GM19324 (cell line): ENCODE measurements around the gene PHKA1.
"Not testable (repeated sequence)": the region's sequence is repeated elsewhere in the genome, so short reads cannot be mapped to it uniquely, and the experiment has no call there.

ENCODE experiments used
- ATAC-seq: cut with Tn5 transposase; IDR thresholded peaks from one replicate; pipeline ENCODE4 v1.9.1; 2021; ENCODE audit warnings: mild to moderate bottlenecking, moderate library complexity; ENCODE audit not compliant: unreplicated experiment, low FRiP score

Gene PHKA1

DNA sequence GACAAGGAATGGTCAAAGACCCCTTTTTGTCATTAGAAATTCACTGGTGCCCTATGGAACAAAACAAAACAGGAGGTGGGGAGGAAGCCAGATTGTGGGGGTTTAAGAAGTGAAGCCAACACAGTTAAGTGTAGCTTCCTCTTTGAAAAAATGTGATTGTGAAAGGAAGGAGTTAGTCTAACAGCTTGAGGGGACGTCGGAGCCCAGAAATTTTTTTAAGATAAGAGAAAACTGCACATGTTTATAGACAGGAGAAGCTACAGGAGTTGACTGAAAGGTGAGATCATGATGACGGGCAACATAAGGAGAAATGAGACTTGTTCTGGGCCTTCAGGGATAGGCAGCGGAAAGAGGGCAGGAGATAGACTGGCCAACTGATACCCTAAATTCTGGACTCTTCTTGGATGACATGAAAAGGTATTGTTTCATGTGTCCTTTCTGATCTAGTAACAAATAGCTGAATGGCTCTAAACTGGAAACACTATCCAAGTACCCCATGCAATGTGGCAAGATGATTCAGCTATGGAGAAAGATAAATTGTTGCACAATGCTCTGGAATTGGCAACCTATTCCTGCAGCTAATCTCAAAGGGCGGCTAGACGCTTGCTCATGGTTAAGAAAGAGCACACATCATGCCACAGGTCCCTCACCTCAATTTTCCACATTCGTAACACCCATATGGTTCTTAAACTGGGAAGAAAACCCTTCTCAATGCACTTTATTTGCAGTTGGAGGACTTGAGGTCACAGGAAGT lies 137.8 kb downstream of the PHKA1 start:
- ATAC-seq: no peak

DNA sequence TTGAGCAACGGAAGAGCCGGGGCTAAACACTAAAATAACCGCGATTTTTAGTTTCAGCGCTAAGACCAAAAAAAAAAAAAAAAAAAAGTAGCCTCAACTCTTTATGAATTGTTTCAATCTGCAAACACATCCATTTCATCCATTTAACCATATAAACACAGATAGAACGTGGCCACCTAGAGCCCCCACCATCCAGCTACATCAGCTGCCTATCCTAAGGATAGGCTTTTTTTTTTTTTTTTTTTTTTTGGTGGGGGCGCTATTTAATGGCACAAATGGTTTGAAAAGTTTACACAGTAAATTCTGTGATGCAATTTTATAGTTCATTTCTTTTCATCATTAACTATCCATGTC lies 141.0 kb downstream of the PHKA1 start:
- ATAC-seq: peak; percentile 13

DNA sequence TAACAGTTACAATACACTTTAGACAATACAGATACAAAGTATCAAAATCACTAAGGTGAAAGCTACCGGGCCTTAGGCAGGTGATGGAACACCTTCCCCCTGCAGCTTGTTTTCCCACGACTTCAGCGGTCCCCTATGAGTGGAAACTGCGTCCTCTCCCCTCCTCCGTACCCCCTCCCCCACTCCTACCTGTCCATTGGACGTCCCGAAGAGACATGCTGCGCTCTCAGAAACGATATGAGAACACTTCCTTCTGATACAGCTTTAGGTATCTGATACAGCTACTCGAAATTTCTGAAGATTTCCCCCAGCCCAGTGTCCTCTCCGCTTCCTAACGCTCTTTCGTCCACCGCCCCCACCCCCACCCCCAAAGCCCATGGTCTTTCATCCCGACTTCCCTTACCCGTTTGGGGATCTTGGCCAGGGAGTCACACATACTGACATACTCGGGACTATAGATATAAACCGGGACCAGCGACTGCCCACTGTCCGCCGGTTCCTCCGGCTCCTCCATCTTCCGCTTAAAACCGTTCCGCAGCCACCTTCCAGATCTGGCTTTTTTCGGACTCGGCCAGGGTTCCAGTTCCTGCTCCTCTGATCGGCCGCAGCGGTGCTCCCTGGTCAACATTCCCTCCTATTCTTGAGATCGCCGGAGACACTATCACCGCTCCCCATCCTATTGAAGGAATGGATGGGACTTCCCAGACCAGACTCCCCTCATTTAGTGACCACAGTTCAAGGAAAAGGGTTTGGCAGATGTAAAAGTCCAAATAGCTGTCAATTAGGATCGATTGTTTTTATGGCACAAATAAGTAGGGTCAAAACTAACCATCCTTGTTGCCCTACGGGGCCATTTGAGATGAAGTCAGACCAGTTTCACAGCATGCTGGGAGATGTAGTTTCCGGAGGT lies 141.6 kb downstream of the PHKA1 start, which contains the start of gene HDAC8:
HDAC8 (minus strand) TSS at position 596 of the 910 bp plus-strand sequence; CDS start at position 514, 82 bp downstream.
- peak; percentile 91 for ATAC-seq

DNA sequence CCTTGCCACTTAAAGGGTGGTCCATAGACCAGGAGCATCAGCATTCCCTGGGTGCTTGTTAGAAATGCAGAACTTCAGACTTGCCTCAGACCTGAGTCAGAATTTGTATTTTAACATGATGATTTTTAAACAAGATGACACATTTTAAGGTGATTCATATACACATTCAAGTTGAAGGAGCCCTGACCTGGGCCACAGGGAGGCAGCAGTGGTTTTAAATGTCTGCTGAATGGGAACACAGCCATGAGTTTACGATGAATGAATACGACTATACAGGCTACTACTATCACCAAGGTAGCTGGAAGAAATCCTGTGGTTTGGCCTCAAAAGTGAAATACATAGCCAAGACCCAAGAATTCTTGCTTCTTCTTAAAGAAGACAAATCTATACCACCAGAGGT lies 144.3 kb downstream of the PHKA1 start:
- no peak for ATAC-seq

DNA sequence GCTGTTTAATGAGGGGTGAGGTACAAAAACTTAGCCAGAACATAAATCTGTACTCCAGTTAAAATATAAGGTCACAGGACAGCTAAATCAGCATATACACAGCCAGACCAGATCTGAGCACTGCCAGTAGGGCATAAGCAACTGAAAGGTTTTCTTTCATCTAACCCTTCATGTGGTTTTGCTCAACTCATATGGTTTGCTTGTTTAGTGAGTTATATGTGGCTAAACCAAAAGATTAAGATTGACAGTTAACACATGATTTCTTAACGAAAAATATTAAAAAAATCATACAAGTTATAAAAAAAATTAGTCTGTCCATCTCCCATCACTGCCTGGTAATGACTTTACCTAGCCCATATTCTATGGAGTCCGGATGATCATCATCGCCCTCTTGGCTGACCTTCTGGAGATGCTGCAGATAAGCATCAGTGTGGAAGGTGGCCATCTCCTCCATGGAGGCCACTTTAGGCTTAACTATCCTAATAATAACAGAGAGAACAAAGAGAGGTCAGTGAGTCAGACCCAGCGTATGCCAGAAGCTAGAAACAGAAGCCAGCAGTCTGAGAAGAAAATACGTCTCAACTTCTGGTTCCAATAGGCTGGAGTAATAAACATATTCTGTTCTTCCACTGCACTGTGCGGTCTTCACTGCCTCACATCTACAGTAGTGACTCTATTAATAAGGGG lies 145.6 kb downstream of the PHKA1 start:
- ATAC-seq: no peak

DNA sequence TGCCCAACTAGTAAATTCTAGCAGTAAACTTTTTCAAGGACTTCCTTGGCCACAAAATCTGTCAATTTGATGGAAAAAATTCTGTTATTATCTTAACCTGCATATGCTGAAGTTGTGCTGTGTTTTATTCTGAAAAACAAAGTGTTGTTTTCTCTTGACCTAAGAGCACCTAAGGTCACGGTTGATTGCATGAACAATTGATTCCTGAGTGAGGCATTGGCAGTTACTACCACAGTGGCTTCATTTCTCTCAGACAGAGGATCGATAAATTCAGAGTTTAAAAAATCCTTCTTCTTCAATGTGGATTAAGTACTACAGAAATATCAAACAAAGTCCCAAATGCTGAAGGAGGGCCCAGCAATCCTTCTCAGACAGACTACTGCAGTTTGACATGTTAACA lies 147.7 kb downstream of the PHKA1 start:
- ATAC-seq: no peak

DNA sequence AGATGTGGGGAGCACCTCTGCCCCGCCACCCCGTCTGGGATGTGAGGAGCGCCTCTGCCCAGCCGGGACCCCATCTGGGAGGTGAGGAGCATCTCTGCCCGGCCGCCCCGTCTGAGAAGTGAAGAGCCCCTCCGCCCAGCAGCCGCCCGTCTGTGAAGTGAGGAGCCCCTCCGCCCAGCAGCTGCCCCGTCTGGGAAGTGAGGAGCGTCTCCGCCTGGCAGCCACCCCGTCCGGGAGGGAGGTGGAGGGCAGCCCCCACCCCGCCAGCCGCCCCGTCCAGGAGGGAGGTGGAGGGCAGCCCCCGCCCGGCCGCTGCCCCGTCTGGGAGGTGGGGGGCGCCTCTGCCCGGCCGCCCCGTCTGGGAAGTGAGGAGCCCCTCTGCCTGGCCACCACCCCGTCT lies 154.5 kb downstream of the PHKA1 start:
- ATAC-seq: not testable (repeated sequence)

DNA sequence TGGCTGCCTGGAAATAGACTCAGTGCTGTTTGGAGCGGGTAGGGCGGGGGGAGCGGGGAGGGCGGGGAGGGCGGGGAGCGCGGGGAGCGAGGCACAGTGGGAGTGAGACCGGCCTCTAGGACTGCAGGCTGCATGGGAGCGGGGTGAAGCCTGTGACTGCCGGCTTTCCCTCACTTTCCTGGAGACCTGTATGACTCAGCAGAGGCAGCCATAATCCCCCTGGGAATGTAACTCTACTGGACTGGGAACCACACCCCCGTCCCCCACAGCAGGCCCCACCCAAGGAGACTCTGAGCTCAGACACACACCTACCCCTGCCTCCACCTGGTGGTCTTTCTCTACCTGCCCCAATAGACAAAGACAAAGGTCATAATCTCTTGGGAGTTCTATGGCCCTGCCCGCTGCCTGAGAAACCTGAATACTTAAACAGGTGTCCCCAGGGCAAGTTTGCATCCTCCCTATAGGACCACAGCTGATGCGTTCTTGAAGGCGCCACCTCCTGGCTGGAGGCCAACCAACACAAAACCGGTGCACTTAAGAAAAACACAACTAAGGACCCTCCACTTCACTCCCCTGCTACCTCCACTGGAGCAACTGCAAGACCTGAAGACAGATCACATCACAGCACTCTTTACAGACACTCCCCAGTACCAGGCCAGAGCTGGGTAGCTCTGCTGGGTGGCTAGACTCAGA lies 159.5 kb downstream of the PHKA1 start:
- ATAC-seq: no peak

DNA sequence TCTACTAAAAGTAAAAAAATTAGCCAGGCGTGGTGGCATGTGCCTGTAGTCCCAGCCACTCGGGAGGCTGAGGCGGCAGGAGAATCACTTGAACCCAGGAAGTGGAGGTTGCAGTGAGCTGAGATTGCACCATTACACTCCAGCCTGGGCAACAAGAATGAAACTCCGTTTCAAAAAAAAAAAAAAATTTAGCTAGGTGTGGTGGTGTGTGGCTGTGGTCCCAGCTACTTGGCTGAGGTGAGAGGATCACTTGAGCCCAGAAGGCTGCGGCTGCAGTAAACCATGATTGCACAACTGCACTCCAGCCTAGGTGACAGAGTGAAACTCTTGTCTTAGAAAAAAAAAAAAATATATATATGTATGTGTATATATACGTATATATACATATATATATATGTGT lies 161.7 kb downstream of the PHKA1 start:
- ATAC-seq: not testable (repeated sequence)

DNA sequence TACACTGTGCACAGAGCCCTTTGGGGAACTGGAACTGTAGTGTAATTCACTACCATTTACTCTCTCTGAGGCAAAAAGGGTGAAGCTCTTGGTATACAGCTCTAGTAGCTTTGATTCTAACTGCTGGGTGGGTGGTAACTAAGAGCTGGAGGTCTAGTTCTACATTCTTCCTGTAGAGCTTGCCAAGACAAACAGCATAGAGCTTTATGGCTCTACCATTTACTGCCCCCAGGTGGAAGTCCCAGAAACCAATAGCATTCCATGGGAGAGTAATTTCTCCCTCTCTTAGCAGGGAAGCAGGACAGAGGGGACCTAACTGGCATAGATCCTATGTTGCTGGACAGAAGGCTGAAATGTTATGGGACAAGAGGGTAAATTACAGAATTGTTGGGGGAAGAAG lies 168.1 kb downstream of the PHKA1 start:
- no peak for ATAC-seq

DNA sequence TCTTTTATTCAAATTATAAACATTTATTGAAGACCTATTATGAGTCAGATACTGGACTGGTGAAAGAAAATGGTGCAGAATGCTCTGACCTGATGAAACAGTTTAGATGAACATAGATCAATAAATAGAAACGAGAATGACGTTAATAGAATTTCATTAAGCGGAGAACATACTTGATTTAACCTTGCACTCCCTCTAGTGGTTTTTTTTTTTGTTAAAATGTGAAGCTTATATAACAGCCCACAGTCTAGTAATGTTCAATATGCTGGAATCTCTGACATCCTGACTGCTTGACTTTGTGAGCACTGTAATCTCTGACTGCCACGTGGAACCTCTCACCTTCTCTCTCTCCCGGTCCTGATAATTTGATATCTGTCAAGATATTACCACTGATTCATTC lies 173.8 kb downstream of the PHKA1 start:
- ATAC-seq: no peak

DNA sequence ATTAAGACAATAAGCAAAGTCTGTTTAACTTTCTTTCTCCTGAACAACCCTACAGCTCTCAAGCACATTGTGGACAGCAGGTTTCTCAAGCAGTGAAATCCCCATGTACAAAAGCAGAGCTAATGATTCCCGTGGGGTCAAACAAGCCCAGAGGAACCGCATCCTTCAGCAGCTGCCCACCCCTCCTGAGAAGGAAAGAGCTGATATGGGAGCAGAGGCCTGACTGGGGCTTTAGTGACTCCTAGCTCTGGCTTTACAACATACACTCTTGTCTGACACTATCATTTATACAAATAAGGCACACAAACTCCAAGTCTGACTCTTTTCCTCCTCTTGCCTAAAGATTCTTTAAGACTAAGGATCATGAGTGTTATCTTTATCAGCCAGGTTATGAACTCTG lies 174.3 kb downstream of the PHKA1 start:
- ATAC-seq: no peak

DNA sequence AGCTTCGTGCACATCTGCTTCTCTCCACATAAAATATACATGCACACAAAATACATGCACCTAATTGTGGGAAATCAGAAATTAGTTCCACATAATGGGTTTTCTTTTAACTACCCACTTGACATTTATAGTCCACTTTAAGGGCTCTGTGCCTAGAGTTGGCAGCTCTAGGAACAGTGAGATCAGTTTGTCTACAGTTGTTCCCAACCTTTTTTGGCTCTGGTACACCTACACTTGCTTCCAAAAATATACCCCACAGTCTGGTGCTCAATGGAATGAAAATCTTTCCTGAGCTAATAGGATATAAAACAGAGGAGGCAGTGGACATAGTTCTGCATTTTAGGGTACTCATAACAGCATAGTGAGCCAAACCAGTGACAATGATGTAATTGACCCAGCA lies 177.6 kb downstream of the PHKA1 start:
- no peak for ATAC-seq

DNA sequence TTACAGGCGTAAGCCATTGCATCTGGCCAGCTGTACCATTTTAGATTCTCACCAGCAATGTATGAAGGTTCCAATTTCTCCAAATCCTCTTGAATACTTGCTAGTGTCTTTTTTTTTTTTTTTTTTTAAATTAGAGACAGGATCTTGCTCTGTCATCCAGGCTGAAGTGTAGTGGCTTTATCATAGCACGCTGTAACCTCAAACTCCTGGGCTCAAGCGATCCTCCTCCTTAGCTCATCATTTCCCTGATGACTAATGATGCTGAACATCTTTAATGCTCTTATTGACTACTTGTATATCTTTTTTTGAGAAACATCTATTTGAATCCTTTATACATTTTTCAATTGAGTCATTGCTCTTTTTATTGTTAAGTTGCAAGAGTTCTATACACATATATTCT lies 181.7 kb downstream of the PHKA1 start:
- ATAC-seq: no peak
